GM12865 (cell line): ENCODE data around the gene ARAP3.

ENCODE experiments used
- DNase-seq: peaks from one replicate; pipeline ENCODE4 v3.0.0; 2010; ENCODE audit warnings: low read depth
- H3K4me3 ChIP-seq: 2 replicates; pipeline ENCODE4 v1.5.1; 2011; ENCODE audit warnings: mild to moderate bottlenecking, low read depth, low read length, control low read depth
- TF ChIP-seq, protein P1 (sequence below): IDR thresholded peaks from 2 replicates; pipeline ENCODE4 v1.5.1; 2011; ENCODE audit warnings: low read length, control low read depth, low read depth, inconsistent platforms; ENCODE audit not compliant: insufficient read depth; ENCODE audit errors: missing control alignments

ARAP3 gene

GRCh38 chr5:141672841-141673813, 8.9 kb downstream of the ARAP3 start:
- no peak overlapping the region for H3K4me3 ChIP-seq
- DNase-seq: no peak
- TF ChIP-seq, protein P1, sequence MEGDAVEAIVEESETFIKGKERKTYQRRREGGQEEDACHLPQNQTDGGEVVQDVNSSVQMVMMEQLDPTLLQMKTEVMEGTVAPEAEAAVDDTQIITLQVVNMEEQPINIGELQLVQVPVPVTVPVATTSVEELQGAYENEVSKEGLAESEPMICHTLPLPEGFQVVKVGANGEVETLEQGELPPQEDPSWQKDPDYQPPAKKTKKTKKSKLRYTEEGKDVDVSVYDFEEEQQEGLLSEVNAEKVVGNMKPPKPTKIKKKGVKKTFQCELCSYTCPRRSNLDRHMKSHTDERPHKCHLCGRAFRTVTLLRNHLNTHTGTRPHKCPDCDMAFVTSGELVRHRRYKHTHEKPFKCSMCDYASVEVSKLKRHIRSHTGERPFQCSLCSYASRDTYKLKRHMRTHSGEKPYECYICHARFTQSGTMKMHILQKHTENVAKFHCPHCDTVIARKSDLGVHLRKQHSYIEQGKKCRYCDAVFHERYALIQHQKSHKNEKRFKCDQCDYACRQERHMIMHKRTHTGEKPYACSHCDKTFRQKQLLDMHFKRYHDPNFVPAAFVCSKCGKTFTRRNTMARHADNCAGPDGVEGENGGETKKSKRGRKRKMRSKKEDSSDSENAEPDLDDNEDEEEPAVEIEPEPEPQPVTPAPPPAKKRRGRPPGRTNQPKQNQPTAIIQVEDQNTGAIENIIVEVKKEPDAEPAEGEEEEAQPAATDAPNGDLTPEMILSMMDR: no peak

GRCh38 chr5:141672071-141672840, 9.8 kb downstream of the ARAP3 start:
- DNase-seq: no peak
- TF ChIP-seq, protein P1: no peak
- H3K4me3 ChIP-seq: no peak overlapping the region

- no peak for DNase-seq
- no peak overlapping the region for H3K4me3 ChIP-seq
- TF ChIP-seq, protein P1: peak; percentile 19
Observed at GRCh38 chr5:141669520-141669919, 12.5 kb downstream of the ARAP3 start.

- no peak overlapping the region for H3K4me3 ChIP-seq
- TF ChIP-seq, protein P1: no peak
- DNase-seq: no peak
Observed at GRCh38 chr5:141668601-141669265, 13.3 kb downstream of the ARAP3 start.

DNA sequence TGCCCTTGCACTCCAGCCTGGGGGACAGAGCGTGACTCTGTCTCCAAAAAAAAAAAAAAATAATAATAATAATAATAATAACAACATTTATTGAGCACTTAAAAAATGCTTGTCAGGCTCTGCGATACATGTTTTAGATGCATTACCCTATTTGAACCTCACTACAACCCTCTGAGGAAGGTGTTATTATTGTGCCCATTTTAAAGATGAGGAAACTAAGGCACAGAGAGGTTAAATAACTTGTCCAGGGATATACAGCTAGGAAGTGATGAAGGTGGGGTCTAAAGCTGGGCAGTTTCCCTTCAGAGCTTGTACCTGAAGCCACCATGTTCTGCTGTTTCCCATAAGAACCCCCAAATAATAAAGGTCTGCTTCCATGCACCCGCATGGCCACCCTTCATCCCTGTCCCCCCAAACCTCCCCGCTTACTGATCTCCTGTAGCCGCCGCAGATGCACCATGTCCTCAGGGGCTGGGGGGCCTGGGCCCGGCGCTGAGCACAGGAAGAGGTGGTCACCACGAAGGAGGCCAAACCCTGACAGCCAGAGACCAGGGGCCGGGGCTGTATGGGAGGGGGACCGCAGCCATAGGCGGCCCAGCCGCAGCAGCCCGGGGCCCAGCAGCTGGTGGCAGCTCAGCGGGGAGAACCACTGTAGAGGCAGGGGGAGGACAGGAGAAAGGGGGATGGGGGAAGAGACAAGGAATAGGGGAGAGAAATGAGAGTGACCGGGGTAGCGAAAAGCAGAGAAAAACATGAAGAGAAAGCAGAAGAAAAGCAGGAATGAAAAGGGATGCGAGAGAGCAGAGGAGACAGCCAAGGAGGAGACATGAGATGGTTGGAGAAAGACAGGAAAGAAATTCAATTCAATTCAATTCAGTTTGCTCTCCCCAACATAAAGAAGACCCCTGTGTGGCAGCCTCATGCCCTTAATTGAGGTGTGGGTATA, 15.8 kb downstream of the ARAP3 start:
- H3K4me3 ChIP-seq: no peak overlapping the region
- DNase-seq: no peak
- TF ChIP-seq, protein P1: no peak

DNA sequence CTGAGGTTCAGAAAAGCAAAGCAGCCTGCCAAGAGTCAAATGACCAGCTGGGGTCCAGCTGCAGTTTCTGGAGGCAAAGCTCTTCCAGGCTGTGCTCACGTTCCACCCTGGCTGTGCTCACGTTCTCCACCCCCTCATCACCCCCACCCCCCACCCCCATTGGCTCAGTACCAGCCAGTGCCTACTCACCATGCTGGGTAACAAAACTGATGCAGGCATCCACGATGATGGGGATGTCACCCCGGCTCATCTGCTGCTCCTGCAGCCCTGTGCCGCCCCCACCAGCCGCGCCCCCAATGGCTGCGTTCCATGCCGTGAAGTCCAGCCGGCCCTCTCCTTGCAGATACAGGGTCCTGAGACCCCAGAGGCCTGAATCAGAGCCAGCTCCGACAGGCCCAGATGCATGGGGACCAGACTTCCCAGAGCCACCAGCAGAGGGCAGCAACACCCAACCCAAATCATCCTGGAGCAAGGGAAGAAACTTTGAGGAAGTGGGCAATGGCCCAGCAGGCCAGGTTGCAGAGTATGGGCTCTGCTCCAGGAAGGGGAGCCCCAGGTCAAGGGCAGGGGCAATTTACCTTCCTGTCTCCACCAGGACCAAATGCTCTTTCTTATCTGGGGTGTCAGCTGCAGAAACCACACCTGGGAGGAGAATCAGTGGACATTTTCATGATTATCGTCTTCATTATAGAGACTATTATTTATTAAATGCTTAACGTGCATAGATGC, 17.1 kb downstream of the ARAP3 start:
- peak; percentile 80 for DNase-seq
- H3K4me3 ChIP-seq: no peak overlapping the region
- TF ChIP-seq, protein P1: peak; percentile 97
